HG03159 (cell line): ENCODE results near the gene ZNF618.

ENCODE experiments used
- ATAC-seq: cut with Tn5 transposase; IDR thresholded peaks from one replicate; pipeline ENCODE4 v1.9.1; 2021; ENCODE audit warnings: mild to moderate bottlenecking, moderate library complexity; ENCODE audit not compliant: unreplicated experiment

The ZNF618 gene

DNA sequence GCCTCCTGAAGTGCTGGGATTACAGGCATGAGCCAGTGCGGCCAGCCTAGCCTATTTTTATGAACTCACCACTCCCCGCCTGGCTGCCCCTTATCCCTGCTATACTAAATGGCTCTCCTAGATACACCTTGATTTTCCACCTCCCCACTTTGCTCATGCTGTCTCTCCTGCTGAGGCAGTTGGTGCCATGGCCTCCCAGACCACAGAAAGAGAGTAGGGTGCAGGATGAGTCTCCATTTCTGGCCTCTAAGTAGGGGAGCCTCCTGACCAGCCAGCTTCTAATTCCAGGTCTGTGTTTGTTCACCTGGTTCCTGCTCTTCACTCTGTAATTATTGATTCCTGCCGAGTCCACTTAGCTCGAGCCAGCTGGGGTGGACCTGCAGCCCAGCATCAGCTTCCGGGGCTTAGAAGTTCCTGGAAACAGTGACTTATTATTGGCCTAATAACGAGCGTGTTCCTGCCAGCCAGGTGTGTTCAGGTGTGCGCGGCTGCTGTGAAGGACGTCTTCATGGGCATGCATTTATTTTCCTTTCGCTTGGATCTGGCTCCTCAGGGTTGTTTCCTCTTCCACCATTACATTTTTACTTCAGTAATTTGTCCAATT, 34.0 kb downstream of the ZNF618 start:
- ATAC-seq = no peak

DNA sequence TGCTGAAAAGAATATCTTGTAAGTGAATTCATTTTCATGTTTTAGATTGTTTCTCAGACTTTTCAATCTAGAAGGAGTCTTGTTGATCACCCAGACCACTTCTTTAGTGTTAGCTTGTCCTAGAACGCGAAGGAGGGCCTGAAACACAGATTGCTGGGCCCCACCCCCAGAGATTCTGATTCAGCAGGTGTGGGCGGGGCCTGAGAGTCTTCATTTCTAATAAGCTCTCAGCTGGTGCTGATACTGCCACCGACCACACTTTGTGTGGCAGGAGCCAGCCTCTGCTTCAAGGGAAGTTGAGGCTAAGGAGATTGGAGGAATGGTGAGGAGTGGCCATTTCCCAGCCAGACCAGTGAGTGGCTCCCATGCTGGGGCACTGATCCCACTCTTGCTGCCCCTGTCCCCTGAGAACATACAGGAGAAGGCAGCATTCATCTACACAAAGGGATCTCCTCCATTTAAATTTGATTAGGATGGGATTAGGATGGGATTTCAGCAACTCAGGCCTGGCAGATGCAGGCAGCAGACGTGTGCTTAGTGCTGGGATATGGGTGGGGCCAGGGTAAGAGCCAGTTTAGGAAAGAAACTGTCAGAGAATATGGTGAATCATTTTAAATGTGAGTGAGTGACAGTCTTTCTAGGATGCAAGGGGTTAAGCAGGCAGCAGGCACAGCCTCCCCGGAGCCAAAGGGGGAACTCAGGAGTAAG, 35.9 kb downstream of the ZNF618 start:
- no peak for ATAC-seq

DNA sequence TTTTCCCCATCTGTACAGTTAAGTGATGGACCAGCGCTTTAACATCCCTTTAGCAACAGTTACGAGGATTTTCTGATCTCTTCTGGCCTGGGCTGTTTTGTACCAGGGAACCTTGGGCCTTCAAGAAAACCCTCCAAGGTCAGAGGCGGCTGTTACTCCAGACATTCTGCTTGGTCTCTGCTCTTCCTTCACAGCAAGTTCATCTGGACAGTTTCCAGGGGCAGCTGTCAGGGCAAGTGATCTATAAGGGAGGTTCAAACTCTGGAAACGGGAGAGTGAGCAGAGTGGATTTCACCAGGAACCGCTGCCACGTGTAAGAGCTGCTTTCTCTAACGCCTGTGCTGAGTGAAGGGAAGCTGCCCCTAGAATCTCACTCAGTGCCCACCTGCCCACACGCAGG, 36.7 kb downstream of the ZNF618 start:
- ATAC-seq = no peak

- ATAC-seq = no peak
Measured at GRCh38 chr9:113913426-113914195, 37.5 kb downstream of the ZNF618 start.

- ATAC-seq = no peak
Measured at GRCh38 chr9:113914517-113914916, 38.4 kb downstream of the ZNF618 start.

DNA sequence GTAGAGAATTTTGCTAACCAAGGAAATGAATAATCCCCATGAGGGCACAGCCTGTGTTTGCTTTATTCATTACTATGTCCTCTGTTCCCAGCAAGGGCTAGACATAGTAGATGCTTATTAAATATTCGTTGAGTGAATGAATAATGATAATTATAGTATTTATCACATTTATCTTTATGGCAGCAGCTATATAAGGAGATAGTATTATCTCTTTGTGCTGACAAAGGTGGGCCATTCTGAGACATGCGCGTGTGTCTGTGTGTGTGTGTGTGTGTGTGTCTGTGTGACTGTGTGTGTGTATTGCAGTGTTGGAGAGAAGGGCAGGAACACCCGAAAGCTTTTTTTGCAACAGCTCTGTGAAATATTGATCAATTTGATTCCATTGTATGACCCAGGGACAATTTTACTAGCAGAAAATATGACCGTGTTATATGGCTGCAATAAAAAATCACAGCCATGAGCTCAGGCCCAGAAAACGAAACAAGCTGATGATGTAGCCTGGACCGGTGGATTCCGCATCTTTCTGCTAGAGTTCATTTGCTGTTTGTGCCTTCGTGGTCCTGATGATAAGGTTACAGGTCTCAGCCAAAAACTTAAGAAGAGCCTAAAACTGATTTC, 39.8 kb downstream of the ZNF618 start:
- no peak for ATAC-seq

DNA sequence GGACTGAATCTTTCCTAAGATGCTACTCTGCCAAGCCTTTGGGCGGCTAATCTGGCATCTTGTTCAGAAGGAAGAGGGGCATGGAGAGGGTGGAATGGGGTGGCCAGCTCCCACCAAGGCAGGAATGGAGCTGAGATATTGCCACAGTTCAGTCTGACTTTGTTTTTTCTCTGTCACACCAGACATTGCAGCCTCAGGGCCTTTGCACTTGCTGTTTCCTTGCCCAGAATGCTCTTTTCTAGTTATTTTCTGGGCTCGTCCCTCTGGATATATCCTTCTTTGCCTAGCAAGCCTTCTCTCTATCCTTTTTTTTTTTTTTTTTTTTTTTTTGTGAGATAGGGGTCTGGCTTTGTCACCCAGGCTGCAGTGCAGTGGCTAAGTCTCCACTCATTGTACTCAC, 40.8 kb downstream of the ZNF618 start:
- no peak for ATAC-seq

- no peak for ATAC-seq
Measured at GRCh38 chr9:113918697-113919350, 42.7 kb downstream of the ZNF618 start.

- ATAC-seq = no peak
Measured at GRCh38 chr9:113919382-113919781, 43.3 kb downstream of the ZNF618 start.

DNA sequence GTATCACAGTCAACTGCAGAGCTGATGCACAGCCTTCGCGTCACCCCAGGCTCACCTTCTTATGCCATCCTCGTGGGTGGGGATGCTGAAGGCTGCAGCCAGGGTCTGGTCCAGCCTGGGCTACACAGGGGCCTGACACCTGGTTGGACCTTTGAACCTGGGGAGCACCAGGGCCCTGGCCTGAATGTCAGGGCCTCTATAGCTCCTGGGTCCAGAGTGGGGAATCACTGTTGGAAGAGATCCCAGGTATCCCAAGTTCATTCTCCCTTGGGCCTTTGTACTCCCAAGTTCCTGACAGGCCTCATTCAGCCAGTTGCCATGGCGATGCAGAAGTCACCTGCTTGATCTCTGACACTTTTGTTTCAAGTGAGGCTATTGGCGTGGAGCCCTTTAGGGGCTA, 43.8 kb downstream of the ZNF618 start:
- ATAC-seq = no peak

- ATAC-seq = no peak
Measured at GRCh38 chr9:113920872-113921271, 44.8 kb downstream of the ZNF618 start.

DNA sequence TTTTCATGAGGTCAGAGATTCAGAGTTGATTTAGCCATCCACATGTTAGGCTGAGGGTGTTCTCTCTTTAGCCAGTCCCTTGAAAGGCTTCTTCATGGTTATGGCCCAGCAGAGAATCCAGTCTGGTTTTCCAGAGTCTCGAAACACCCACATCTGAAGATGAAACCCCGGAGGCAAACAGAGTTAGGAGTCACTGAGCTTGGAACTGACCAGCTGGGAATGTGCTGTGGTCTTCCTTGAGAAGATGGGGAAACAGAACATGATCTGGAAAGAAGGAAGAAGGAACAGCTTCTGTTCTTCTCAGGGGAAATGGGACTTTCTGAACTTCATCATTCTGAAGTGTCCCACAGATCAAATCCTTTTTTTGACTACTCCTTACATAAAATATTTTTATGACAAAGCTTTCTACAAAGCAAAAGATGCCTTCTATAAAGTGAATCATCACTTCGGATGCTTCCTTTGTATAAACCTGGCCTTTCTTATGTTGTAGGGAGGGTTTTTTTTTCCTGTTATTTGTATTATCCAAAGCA, 45.4 kb downstream of the ZNF618 start:
- no peak for ATAC-seq

GRCh38 chr9:113922160-113922559, 46.1 kb downstream of the ZNF618 start:
- no peak for ATAC-seq

GRCh38 chr9:113926211-113926610, 50.1 kb downstream of the ZNF618 start:
- ATAC-seq = no peak

GRCh38 chr9:113927277-113927676, 51.2 kb downstream of the ZNF618 start:
- no peak for ATAC-seq

- ATAC-seq = no peak
Measured at GRCh38 chr9:113928269-113928668, 52.2 kb downstream of the ZNF618 start.

DNA sequence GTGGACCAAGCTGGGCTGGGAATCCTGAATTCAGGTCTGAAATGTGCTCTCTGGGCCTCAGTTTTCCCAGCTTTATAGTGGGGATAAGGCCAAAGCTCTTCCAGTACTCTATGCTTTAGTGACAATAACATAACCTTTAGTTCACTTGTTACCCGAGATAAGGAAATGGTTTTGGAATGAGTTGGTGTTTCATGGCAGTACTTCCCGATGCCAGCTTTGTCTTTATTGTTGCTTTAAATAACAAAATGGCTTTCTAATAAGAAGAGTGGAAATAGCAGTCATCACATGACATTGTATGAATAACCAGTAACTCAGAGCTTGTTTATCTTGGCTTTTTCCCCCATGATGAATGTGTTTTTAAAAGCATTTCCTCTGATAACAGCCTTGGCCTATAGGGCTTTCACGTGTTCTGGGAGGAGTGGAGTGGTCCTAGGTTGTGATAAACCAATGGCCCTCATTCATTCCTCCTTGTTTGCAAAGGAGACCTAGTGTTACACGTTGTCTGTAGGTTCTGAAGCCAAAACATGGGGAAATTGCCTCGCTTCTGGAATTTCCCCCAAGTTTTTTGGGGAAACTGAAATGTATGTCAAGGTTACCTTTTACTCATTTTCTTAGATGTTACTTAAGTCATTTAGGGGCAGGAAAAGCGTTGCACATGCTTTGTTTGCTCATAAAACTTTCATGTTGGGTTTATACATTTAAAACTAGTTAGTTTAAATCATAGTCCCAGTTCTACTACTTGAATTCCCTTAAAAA, 53.7 kb downstream of the ZNF618 start:
- no peak for ATAC-seq

- no peak for ATAC-seq
Measured at GRCh38 chr9:113930390-113930783, 54.3 kb downstream of the ZNF618 start.

- no peak for ATAC-seq
Measured at GRCh38 chr9:113931140-113931539, 55.0 kb downstream of the ZNF618 start.

DNA sequence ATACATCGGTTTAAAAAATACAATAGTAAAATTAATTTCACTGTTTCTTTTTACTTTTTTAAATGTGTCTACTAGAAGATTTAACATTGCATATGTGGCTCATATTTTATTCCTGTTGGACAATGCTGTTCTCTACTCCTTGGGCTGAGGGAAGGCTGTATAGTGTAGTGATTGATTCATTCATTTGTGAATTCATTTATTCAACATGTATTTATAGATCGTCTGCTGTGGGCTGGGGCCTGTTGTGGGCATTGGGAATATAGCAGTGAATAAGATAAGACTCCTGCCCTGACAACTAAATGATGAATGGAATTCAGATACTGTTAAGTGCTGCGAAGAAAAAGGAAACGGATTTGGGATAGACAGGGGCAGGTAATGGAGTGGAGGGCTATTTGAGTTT, 55.7 kb downstream of the ZNF618 start:
- ATAC-seq = no peak
